Amygdala (tissue), 56 donors: ENCODE measurements around the gene IQGAP3.
A peak's percentile ranks its signal among the peaks of the same experiment; 100 is the strongest.

Source experiments
- DNase-seq, 56 donors: peaks; one replicate each; lab custom pipeline; 2025; lab: John Stamatoyannopoulos, UW

The IQGAP3 gene

DNA sequence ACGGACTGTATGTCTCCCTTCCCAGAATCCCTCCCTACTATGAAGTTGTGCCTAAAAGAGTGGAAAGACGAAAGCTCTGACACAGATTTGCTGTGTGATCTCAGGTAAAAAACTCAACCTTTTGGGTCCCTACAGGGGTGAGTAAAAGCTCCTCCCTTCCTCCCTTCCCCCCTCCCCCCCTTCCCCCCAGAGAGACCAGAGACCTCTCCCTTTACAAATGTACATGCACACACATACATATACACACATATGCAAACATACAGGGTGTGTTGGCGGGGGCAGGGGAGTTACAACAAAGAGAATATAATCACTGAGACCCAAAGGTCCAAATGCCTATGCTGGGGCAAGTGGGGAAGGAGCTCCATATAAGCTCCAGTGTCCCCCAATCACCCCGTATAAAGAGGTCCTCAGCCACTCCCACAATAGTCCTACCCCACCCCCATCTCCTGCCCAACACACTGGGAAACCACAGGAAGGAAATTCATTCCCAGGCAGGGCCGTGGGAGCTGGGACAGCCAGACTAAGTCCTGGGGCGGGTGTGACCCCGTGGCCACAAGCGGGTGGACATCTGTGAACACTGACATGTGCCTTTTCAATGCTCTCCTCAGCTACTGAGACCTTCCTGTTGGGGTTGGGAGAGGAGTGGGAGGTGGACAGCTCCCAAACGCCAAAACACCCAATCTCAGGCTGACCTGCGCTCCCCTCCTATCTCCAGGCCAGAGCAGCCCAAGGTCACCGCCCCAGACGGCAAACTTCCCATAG, 73.8 kb downstream of the IQGAP3 start:
- peak in 11 of 56 donors; percentile 26 to 51 (median 37) for DNase-seq

DNA sequence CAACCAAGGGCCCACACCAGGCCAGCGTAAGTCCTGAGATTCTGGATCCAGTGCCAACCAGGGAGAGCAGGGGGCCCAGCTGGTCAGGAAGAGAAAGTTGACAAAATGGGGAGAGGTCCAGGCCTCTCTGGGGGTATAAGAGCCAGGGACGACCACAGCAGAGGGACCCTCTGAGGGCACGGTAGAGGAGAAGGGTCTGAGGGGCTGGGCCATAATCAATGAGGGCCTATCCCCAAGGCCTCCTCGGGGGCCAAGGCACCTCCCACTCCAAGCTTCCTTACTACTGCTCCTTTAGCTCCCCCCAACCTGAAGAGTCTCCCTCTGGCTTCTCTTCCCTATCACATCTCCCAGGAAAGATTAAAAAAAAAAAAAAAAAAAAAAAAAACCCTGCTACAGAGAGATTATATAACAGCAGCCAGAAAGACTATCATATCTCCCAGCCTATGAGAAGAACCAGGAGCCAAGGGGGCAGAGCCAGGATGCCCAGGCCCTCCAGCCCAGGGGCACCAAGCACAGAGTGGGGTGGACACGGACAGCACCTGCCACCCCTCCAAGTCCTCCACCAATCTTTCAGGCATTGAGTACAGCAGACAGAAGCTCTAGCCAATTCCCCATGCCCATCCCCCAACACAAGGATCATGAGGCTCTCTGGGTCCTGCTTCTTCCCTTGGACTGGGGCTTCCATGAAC, 74.5 kb downstream of the IQGAP3 start:
- peak in 15 of 56 donors; percentile 21 to 43 (median 35) for DNase-seq

DNA sequence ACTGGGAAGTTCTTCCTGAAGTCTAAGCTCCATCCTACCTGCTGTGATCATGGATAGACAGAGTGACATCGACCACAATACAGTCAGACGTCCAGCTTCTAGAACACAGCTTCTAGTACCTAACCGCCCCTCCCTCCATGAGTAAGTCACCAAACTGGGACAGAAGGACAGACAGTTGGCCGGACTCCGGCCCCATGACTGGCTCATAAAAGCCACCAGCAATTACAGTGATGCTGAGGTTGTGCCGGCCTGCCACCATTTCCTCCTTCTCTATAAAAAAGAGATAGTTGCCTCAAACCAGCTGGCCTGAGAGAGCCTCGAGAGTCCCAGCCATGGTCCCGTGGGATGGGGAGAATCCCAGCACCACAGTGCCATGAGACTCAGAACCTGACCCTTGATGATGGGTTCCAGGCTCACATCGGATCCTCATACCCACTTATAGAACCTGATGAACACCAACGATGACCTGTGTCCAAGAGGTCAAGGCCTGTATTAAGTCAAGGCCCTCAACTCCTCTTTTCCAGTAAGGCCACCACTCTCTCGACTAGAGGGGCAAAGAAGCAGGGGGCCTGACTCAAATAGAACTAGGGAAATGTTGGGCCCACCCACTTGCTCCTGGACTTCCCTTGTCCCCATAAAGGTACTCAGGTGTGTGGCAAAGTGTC, 75.2 kb downstream of the IQGAP3 start:
- no peak for DNase-seq

DNA sequence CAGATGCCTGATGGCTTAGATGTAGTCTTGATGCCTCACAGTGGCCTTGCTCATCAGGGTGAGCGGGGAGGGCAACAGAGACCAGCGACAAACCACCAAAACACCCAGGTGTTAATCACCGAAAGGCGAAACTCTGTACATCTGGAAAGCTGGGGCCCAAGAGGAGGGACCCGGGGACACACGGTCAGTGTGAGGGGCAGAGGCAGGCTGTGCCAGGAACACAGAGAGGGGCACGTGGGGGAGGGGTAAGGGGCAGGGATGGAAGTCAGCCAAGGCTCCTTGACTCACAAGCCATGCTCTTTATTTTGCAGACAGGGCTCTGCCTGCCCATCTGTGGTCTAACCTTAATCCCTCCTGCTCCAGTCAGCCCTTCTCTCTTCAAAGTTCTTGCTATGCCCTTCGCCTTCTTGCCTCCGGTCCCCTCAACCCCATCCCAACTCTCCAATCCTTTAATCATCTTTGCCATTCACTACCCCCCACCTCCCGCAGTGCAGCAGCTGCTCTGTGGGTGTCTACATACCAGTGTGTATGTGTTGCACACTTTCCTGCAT, 76.1 kb downstream of the IQGAP3 start:
- peak in 7 of 56 donors; percentile 25 to 69 (median 42) for DNase-seq

DNA sequence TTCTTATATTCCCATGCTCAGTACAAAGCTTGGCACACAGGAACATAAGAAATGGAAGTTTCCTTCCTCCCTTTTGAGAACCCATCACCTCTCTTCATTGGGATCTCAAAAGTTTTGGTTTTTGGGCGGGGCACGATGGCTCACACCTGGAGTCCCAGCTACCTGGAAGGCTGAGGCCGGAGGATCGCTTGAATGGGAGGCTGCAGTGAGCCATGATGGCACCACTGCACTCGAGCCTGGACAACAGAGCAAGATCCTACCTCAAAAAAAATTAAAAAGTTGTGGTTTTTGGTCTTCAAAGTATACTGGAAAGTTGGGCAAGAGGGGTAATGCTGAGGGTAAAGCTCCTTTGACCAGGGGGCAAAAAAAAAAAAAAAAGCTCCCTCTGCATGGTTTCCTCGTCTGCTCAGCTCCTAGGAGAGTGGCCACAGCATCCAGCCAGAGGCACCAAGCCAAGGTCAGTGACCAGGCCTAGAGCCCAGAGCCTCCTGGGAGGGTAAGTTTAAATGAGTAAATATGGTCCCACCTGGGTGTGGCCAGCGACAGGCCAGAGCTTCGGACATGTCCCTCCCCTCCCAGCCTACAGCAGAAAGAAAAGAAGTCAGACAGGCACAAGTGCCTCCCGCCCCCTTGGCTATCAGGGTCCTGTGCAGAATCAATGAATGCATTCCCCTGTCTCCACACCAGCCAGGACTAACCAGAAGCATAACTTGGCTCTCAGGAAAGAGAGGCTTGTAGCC, 76.8 kb downstream of the IQGAP3 start:
- DNase-seq, result peak in 2 of 56 donors; percentile 13 to 47

DNA sequence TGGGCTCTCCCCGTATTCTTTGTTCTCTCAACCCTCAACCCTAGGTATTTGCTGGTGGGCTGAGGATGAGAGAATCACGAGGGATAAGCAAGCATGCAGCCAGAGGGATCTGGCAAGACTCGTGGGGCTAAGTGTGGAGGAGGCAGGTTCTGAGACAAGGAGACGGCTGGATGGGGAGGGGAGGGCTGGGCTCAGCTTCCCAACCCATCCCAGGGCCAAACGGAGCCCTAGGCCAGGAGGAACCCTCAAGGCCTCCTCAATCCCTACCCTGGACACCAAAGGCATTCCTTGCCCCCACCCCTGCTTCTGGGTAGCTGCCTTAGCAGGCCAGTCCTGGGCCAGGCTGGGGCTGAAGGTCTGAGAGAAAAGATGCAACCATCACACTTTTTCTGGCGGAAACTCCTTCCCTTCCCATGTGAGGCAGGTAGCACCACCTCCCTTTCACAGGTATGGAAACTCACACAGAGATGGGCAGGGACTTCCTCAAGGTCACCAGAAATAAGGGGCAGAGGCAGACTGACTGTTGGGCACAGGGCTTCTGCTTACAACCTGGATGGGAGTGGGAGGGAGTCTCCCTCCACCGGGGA, 78.0 kb downstream of the IQGAP3 start:
- no peak for DNase-seq

DNA sequence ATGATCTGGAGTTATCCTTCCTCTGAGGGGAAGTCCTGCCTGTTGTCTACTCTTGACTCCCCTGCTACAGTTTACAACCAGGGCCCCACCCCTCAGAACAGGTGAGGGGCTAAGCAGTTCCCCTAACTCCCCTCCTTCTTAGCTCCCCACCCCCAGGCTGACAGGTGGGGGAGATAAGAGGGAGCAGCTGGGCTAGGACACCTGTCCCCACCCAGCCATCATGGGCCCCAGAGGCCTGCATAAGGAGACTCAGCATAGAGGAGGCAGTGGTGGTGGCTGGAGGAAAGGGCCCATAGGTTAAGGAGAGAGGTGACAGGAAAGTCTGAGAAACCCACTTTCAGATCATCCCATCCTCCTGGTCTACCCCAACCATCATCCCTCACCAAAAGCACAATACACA, 78.6 kb downstream of the IQGAP3 start:
- no peak for DNase-seq

DNA sequence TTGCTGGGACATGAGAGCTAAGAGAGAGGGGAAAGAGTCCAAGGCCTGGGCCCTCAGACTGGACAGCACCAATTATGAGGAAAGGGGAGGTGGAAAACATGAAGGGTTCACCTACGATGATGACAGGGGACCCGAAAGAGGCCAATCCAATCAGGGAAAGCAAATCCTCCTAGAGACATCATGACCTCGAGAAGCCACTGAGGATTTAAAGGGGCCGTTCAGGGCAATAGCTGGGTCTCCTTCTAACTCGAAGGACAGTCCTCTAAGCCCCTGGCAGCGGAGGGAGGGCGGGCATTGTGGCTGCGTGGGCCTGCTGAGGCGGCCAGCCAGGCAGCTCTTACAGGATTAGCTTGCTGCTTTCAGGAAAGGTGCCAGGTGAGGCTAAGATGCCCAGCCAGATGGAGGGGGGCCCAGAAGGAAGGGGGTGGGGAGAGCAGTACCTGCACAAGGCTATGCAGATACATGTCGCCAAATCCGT, 79.2 kb downstream of the IQGAP3 start:
- DNase-seq, result peak in 9 of 56 donors; percentile 23 to 61 (median 31)

DNA sequence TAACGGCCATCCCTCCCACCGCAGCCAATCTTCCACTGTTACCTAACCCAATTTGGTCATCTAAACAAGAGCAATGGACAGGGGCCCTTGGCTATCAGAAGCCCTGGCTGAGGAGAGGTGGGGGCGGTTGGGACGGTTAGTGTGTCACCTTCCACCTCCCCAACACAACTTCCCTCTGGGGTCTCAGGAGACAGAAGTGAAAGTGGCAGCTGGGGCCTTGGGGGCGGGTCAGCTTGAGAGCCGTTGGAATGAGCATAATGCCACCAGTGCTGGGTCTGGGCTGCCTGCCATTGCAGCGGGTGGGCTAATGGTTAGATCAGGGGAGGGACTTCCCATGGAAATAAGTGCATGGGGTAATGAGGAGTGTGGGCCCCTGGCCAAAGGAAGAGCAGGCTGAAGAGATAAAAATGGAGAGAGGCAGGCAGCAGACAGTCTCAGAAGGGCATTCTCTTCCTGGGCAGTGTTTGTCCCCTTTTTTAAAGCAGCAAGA, 79.7 kb downstream of the IQGAP3 start:
- DNase-seq, result peak in 27 of 56 donors; percentile 13 to 72 (median 37)

DNA sequence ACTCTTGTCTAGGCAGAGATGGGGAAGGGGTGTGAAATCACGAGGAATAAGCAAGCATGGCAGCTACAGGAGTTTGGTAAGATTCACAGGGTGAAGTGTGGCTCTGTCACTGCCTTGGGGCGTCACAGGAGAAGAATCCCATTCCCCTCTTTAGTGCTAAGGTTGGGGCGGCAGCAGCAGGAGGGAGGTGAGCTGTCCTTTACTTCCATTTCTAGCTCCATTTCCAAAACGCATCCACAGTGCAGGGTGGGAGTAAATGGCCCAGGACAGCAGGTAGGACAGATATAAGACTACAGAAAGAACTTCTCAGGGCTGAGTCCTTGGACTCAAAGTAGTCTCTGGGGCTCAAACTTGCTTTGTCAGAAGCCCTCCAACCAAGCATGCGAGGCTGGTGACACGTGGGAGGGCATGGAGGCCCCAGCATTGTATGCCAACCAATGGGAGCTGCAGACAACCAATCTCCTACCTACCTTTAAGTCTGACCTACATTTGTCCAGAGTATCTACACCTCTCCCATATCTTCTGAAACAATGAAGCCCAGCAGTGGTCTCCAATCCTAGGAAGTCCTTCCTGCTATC, 80.3 kb downstream of the IQGAP3 start:
- no peak for DNase-seq

DNA sequence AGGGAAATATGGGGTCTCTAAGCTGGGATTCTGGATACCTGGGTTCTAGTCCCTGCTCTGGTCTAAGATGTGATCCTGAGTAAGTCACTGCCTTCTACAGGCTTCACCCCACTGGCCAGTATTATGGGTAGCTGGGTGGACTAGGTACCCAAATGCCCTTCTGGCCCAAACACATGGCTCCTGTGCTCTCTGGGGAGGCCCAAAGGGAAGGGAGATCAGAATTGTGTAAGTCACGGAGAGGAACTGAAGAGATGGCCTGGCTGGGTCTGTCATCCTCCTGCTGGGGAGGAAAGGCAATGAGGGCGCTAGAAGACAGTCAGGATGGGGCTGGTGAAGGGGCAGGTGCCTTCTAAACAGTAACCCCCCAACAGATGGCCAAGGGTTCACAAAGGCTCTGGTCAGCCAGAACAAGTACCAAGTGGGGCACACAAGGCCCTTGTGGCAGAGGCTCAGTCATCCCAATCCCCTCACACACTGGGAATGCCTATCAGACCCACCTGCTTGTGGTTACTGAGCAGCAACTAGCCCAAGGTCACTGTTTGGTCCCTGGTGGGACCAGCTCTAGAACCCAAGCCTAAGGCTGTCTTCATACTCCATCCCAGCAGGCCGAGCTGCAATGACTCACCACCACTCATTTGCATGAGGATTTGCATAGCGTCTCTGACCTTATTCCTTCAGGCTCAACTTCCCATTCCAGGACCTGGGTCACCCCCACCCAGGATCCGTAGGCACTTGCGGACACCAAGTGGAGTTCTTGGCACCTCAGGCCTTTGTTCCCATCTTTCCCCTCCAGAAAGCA, 81.0 kb downstream of the IQGAP3 start:
- DNase-seq, result no peak

DNA sequence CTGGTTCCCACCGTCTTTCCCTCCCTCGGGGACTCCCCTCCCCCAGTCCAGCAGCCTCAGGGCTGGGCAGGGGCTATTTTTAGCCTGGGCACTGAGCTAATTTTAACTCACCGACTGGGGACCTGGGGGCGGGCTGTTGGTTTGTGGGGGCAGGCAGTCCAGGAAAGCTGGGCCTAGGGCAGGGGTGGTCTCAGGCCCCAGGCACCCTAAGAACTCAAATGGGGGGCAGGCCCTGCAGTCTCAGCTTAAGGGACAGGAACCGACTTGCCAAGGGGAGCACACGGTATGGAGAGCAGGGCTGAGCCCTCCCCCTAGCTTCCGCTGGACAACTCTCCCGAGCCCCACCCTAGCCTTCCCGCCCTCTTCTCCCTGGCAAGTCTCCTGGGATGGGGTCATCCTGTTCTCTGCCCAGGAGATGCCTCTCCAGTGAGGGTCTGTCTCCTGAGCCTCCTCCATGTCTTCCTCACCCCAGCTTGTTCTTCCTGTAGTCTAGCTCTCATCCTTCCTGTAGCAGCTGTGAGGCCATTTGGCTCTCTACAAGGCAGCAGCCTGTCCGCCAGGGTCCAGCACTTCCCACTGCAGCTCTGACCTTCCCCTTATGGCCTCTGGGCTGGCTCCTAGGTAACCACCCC, 81.8 kb downstream of the IQGAP3 start:
- DNase-seq, result peak in 10 of 56 donors; percentile 14 to 54 (median 34)

DNA sequence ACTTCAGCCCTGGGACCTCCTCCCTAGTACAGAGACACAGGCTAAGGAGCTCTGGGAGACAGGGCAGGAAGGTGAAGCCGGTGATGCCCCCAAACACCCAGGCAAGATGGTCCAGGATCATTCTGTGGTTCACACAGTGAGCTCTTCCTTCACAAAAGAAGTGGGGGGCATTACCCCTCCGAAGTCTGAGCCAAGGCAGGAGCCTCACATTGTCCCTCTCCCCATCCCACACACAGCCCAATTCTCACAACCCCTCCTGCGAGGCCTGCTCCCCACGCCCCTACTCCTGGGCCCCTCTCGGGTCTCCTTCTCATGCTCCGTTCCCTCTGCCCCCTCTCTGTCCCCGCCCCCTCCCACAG, 82.5 kb downstream of the IQGAP3 start:
- DNase-seq, result no peak

DNA sequence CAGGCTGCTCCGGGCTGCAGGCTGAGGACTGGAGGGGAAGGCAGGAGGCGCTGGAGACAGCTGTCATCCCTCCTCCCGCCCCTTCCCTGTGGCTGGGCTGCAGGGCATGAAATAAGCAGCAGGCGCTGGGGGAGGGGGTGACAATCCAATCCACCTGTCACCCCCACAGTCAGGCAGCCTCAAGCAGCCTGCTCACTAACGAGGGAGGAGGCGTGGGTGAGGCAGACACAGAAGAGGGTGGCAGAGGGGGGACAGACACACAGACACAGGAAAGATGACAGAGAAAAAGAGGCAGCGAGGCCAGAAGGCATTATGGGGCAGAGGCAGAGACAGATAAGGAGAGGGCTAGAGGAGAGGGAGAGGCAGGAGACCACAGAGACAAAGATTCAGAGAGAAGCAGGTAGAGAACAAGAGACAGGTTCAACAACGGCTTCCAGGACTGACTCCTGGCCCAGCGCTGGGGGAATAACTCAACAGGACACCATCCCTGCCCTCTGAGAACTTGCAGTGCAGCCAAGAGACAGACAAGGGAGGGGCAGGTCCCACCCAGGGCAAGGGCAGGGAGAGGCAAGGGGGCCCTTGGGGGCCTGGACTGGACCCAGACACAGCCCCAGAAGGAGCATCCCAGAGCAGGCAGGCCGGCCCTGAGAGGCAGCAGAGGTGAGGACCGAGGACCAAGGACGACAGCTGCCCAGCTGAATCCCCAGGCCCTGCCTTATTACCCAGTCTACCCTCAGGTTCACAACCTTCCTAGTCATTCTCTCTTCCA, 83.0 kb downstream of the IQGAP3 start:
- DNase-seq, result peak in 44 of 56 donors; percentile 24 to 83 (median 53)

DNA sequence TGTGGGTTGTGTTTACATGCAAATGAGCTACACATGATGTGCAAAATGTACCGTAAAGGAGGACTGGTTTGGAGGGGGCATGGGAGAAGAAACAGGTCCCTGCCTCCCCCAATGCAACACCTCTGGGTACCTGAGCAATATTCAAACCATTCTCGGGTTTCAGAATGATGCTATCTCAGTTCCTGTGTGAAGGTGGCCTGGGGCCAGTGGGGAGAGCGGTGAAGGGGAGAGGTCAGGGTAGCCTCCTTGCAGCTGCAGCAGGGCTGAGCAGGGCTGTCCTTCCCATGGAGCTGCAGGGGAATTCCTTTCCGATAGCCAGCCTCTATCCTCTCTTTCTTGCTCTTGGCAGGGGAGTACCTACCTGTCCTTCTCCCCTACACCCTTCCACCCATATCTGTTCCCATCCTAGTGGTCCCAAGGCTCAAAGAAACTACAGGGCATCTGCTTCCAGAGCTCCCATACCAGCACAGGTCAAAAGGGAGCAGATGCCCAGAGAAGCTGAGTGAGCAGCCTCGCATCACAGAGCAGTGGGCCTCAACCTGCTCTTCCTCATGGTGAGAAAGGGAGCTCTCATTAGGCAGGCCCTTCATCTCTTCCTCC, 83.7 kb downstream of the IQGAP3 start:
- DNase-seq, result no peak

DNA sequence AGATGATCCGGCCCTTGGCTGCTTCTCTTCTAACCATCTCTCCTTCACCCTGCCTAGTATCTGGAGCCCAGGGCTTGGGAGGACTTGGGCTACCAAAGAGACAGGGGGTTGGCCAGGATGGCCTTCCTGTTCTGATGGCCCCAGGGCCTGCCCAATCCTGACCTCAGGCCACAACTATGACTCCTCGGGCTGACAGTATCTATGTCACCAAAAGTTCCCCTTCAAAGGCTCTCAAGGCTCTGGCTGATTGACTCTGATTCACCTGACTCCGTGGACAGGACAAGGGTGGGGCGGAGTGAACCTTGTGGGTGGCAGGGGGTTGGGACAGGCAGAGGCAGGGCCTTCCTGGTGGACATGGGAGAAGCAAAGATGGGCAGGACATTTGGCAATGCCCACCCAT, 84.5 kb downstream of the IQGAP3 start:
- DNase-seq, result no peak
